ENCODE measurements around the gene DOCK3. TPM values are rescaled to one million over a fixed set of nuclear protein-coding genes. Genes with fewer than 3 reads are reported as not detected.
A peak's percentile ranks its signal among the peaks of the same experiment; 100 is the strongest.

Gene DOCK3
- total and polyA plus RNA-seq, 2 donors (not counting 3 experiments of a cell fraction or from before 2014, with no cell fraction given): 0.08 to 0.13 TPM

DNA sequence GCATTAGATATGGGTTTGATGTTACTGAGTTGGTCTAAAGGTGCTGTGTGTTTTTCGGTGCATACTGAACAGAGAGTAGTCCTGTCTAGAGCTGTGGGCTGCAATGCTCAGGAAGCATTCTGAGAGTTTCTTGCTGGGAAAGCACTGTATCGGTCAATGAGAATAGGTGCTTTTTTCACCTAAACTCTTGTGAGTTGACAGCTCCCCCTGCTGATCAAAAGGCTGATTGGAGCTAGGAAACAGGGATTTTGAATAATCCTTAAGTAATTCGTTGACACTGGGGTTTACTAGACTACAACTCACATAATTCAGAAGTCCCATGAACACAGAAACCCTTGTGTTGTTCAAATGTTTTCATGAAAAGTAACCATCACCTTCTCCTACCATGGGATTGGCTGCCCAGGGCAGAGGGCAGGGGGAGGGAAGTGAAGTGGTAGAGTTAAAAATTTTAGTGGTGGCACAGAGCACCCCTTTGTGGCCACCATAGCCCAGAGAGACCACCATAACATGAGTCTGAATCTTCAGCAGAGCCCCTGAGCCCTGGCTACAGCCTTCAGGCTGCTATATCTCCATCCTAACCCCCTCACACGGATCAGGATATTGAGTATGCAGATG, 697.3 kb downstream of the DOCK3 start:
- Histone ChIP-seq H3K9me3 (replicated peaks; ENCODE audit: control insufficient read depth, insufficient read depth, low read length) (no peaks in the 10 kb centered on the region), H3K36me3 (ENCODE audit: control insufficient read depth in 2 of 2, extremely low read depth in 1 of 2, insufficient read depth in 2 of 2, low read length in 2 of 2) (no peaks in the 10 kb centered on the region), H2AFZ (ENCODE audit: low read depth, low read length) (no peak overlapping the region), H3K79me2 (ENCODE audit: control insufficient read depth, insufficient read depth, low read length) (no peaks in the 10 kb centered on the region), H3K9me1 (replicated peaks; ENCODE audit: control insufficient read depth, extremely low read depth, insufficient read depth, low read length) (no peaks in the 10 kb centered on the region), H3K27me3 (ENCODE audit: control insufficient read depth in 2 of 2, insufficient read depth in 2 of 2, low read length in 2 of 2) (no peaks in the 10 kb centered on the region), H4K20me1 (replicated peaks; ENCODE audit: control insufficient read depth, extremely low read depth, insufficient read depth, low read length) (no peaks in the 10 kb centered on the region), H3K9ac (replicated peaks; ENCODE audit: extremely low read depth, insufficient read depth, low read length) (no peak overlapping the region), H3K4me1 (ENCODE audit: control insufficient read depth, extremely low read depth, insufficient read depth, low read length) (no peaks in the 10 kb centered on the region), H3K27ac (ENCODE audit: insufficient read depth, low read depth, low read length) (no peak overlapping the region), H3K4me2 (ENCODE audit: insufficient read depth, low read length) (no peak overlapping the region), H3K4me3 (replicated peaks in 1 of 3; ENCODE audit: insufficient read depth in 1 of 3, low read depth in 1 of 3, low read length in 3 of 3) (no peak overlapping the region)
- ChIA-PET POLR2A (no interaction called here), CTCF (interaction anchor here (0.5 to 5.8 kb wide), 34 partner anchors 9 to 804 kb away, joined by 3 to 224 read pairs (median 4); partner anchors contain the start of genes MANF and MAPKAPK3)
- intact Hi-C loops (cut with micrococcal nuclease): loop anchor here (1.0 to 2.0 kb wide), 3 partner anchors 401 to 756 kb away; no protein-coding TSS in a partner anchor
- BruUV-seq (replicated peaks): no TSS peak
- peak; percentile 88 for FAIRE-seq
- dilution Hi-C loops (cut with MboI; ENCODE audit: extremely low pct_ligation_motif_present, low sequenced_read_pairs): no loop called here
- peak; percentile 71 for DNase-seq (ENCODE audit: low read depth, low spot score)
- TF ChIP-seq, protein P1, sequence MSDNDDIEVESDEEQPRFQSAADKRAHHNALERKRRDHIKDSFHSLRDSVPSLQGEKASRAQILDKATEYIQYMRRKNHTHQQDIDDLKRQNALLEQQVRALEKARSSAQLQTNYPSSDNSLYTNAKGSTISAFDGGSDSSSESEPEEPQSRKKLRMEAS (IDR thresholded peaks at IDR 0.05; ENCODE audit: insufficient read depth, insufficient read length): no peak
- TF ChIP-seq POLR2AphosphoS5 (IDR thresholded peaks at IDR 0.05; ENCODE audit: insufficient read depth, low read depth, low read length) (no peak), MYC (IDR thresholded peaks at IDR 0.05; ENCODE audit: low read depth, low read length) (no peak), POLR2A (IDR thresholded peaks at IDR 0.05; ENCODE audit: low read depth, low read length) (no peak), GATA2 (IDR thresholded peaks at IDR 0.05; ENCODE audit: insufficient read depth, insufficient read length, low read depth, low read length) (no peak), EZH2 (IDR thresholded peaks at IDR 0.05; ENCODE audit: borderline replicate concordance, low read depth, low read length, severe bottlenecking) (no peak)
- TF ChIP-seq, protein P2, sequence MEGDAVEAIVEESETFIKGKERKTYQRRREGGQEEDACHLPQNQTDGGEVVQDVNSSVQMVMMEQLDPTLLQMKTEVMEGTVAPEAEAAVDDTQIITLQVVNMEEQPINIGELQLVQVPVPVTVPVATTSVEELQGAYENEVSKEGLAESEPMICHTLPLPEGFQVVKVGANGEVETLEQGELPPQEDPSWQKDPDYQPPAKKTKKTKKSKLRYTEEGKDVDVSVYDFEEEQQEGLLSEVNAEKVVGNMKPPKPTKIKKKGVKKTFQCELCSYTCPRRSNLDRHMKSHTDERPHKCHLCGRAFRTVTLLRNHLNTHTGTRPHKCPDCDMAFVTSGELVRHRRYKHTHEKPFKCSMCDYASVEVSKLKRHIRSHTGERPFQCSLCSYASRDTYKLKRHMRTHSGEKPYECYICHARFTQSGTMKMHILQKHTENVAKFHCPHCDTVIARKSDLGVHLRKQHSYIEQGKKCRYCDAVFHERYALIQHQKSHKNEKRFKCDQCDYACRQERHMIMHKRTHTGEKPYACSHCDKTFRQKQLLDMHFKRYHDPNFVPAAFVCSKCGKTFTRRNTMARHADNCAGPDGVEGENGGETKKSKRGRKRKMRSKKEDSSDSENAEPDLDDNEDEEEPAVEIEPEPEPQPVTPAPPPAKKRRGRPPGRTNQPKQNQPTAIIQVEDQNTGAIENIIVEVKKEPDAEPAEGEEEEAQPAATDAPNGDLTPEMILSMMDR (IDR thresholded peaks at IDR 0.05; ENCODE audit: extremely low read depth in 1 of 2, insufficient read depth in 1 of 2, low read depth in 1 of 2, low read length in 2 of 2): peak; percentile 60 to 63

Data from endothelial cell of umbilical vein (primary cell).